IMR-90 (cell line): ENCODE measurements around the gene HIVEP3. TPM values are rescaled to one million over a fixed set of nuclear protein-coding genes. Genes with fewer than 3 reads are reported as not detected.
A peak's percentile ranks its signal among the peaks of the same experiment; 100 is the strongest.

Experiments
- ATAC-seq: fragments of 200-7000 bp; cut with Tn5 transposase; 2 replicates; pipeline ENCODE4 v1.9.1; 2020; ENCODE audit warnings: low read depth, mild to moderate bottlenecking, moderate library complexity
- BruUV-seq: library from RNA; stranded (reverse); fragments of 400-500 nt; replicated peaks from 2 replicates; lab custom pipeline; 2021; lab: Mats Ljungman, UMichigan
- CTCF ChIA-PET: fragments of 300-600 bp; formaldehyde crosslinking; extraction: SDS; loops from one replicate; lab custom pipeline; 2021; ENCODE audit warnings: antibody characterized with exemption; lab: Yijun Ruan, JAX
- POLR2A ChIA-PET: fragments of 300-600 bp; sonication (Branson Sonifier 250); formaldehyde crosslinking; loops from one replicate; lab custom pipeline; 2022; ENCODE audit warnings: antibody characterized with exemption; ENCODE audit not compliant: unreplicated experiment; lab: Charles Lee
- DNase-seq: peaks from one replicate; pipeline ENCODE4 v3.0.0; 2013
- H2AFZ ChIP-seq: replicated peaks from 2 replicates; pipeline ENCODE3; 2013; ENCODE audit warnings: low read length, mild to moderate bottlenecking; ENCODE audit not compliant: poor library complexity
- H2AK5ac ChIP-seq: 2 replicates; pipeline ENCODE4 v1.6.1; 2013; ENCODE audit warnings: low read depth, low read length, inconsistent platforms
- H2AK9ac ChIP-seq: replicated peaks from 2 replicates; pipeline ENCODE3; 2013; ENCODE audit warnings: mild to moderate bottlenecking, low read depth, low read length, moderate library complexity; ENCODE audit not compliant: poor library complexity
- H2BK120ac ChIP-seq: 2 replicates; pipeline ENCODE4 v1.6.1; 2013; ENCODE audit warnings: low read depth, low read length, inconsistent platforms
- H2BK15ac ChIP-seq: 3 replicates; pipeline ENCODE4 v1.6.1; 2013; ENCODE audit warnings: low read depth, low read length, inconsistent platforms
- H2BK20ac ChIP-seq: 2 replicates; pipeline ENCODE4 v1.6.1; 2013; ENCODE audit warnings: low read depth, mild to moderate bottlenecking, inconsistent platforms, low read length, moderate library complexity
- H2BK5ac ChIP-seq: 2 replicates; pipeline ENCODE4 v1.6.1; 2013; ENCODE audit warnings: mild to moderate bottlenecking, low read depth, low read length, inconsistent platforms; ENCODE audit not compliant: poor library complexity, severe bottlenecking
- H3K14ac ChIP-seq: replicated peaks from 2 replicates; pipeline ENCODE4 v1.6.1; 2013; ENCODE audit warnings: low read depth, low read length, inconsistent platforms
- H3K18ac ChIP-seq: 2 replicates; pipeline ENCODE4 v1.6.1; 2013; ENCODE audit warnings: low read depth, low read length, control low read depth
- H3K23ac ChIP-seq: 2 replicates; pipeline ENCODE4 v1.6.1; 2013; ENCODE audit warnings: low read depth, low read length, inconsistent platforms
- H3K27ac ChIP-seq: 2 replicates; pipeline ENCODE4 v1.5.1; 2013; ENCODE audit warnings: mild to moderate bottlenecking, control low read depth, low read length; ENCODE audit not compliant: insufficient read depth
- H3K27me3 ChIP-seq: 2 replicates; pipeline ENCODE4 v1.6.1; 2013; ENCODE audit warnings: low read length; ENCODE audit not compliant: control insufficient read depth, insufficient read depth
- H3K36me3 ChIP-seq: 2 replicates; pipeline ENCODE4 v1.6.1; 2013; ENCODE audit warnings: low read length, mixed read lengths; ENCODE audit not compliant: control insufficient read depth, insufficient read depth
- H3K4ac ChIP-seq: 2 replicates; pipeline ENCODE4 v1.6.1; 2013; ENCODE audit warnings: low read depth, low read length, inconsistent platforms
- H3K4me1 ChIP-seq: 2 replicates; pipeline ENCODE4 v1.6.1; 2013; ENCODE audit warnings: low read length, mixed read lengths; ENCODE audit not compliant: control insufficient read depth, insufficient read depth
- H3K4me2 ChIP-seq: 2 replicates; pipeline ENCODE4 v1.6.1; 2013; ENCODE audit warnings: low read depth, mild to moderate bottlenecking, control low read depth, low read length, moderate library complexity
- H3K4me3 ChIP-seq: 2 replicates; pipeline ENCODE4 v1.5.1; 2013; ENCODE audit warnings: low read depth, mild to moderate bottlenecking, control low read depth, low read length, moderate library complexity; ENCODE audit not compliant: insufficient read depth
- H3K56ac ChIP-seq: 2 replicates; pipeline ENCODE4 v1.6.1; 2013; ENCODE audit warnings: low read length, inconsistent platforms; ENCODE audit not compliant: insufficient read depth; ENCODE audit errors: extremely low read depth
- H3K79me1 ChIP-seq, 2 experiments: 2 replicates each; pipeline ENCODE4 v1.6.1; 2013; ENCODE audit warnings: low read length in 2 of 2, inconsistent platforms in 1 of 2, low read depth in 1 of 2
- H3K9ac ChIP-seq: 2 replicates; pipeline ENCODE4 v1.6.1; 2013; ENCODE audit warnings: low read depth, low read length, control low read depth
- H3K9me1 ChIP-seq: 2 replicates; pipeline ENCODE4 v1.6.1; 2013; ENCODE audit warnings: low read length, inconsistent platforms; ENCODE audit not compliant: insufficient read depth
- H3K9me3 ChIP-seq: 2 replicates; pipeline ENCODE4 v1.6.1; 2013; ENCODE audit warnings: low read length; ENCODE audit not compliant: control insufficient read depth, insufficient read depth
- H4K20me1 ChIP-seq: 2 replicates; pipeline ENCODE4 v1.6.1; 2013; ENCODE audit warnings: low read length, inconsistent platforms; ENCODE audit not compliant: insufficient read depth
- H4K5ac ChIP-seq: 2 replicates; pipeline ENCODE4 v1.6.1; 2013; ENCODE audit warnings: mild to moderate bottlenecking, low read depth, low read length, control low read depth
- H4K8ac ChIP-seq, 2 experiments: 2 replicates each; pipeline ENCODE4 v1.6.1; 2013; ENCODE audit warnings: low read depth in 2 of 2, low read length in 2 of 2, control low read depth in 1 of 2, inconsistent platforms in 1 of 2
- H4K91ac ChIP-seq: 2 replicates; pipeline ENCODE4 v1.6.1; 2013; ENCODE audit warnings: low read depth, low read length, inconsistent platforms; ENCODE audit not compliant: insufficient read depth
- FOS ChIP-seq: fragments of 150-350 bp; IDR thresholded peaks from 2 replicates; pipeline ENCODE4 v1.6.1; 2016; ENCODE audit warnings: low read depth, low read length
- MAFK ChIP-seq: IDR thresholded peaks from 2 replicates; pipeline ENCODE4 v1.6.1; 2012; ENCODE audit warnings: low read depth, low read length, improper control_type of control experiment
- NFE2L2 ChIP-seq: fragments of 150-350 bp; IDR thresholded peaks from 2 replicates; pipeline ENCODE4 v1.6.1; 2016; ENCODE audit warnings: low read depth, mild to moderate bottlenecking, low read length
- WGBS, 2 experiments: methylation state at CpG; one replicate each; pipeline versions ENCODE4 v1.1.5 to v1.1.7; 2013; ENCODE audit warnings: missing lambda C conversion rate in 2 of 2; ENCODE audit not compliant: insufficient read length in 1 of 2; ENCODE audit errors: extremely low coverage in 2 of 2; 5-methylcytosine and 5-hydroxymethylcytosine counted together
- dilution Hi-C: fragments of 300-500 bp; cut with HindIII; formaldehyde crosslinking; loops from one replicate; pipeline ENCODE4 v1.14.3; 2018; ENCODE audit warnings: low sequenced_read_pairs; ENCODE audit not compliant: unreplicated experiment
- in situ Hi-C: fragments of 300-500 bp; cut with MboI; formaldehyde crosslinking; loops from 3 replicates; pipeline ENCODE4 v1.14.3; 2019; ENCODE audit warnings: low sequenced_read_pairs, inconsistent platforms, mixed read lengths
- intact Hi-C: fragments of 100-400 bp; cut with micrococcal nuclease; formaldehyde crosslinking; loops from 2 replicates; pipeline ENCODE4 v1.10.0; 2022
- polyA plus RNA-seq, 3 experiments: library from polyadenylated mRNA; depleted of rRNA; stranded (reverse); fragments of >200 nt; gene quantifications; 2 replicates each; pipeline ENCODE4 v1.2.3, GENCODE V29; 2012; ENCODE audit warnings: low replicate concordance in 1 of 3
- total RNA-seq: library from RNA; depleted of rRNA; stranded (reverse); fragments of >200 nt; gene quantifications from 2 replicates; pipeline ENCODE4 v1.2.3, GENCODE V29; 2012

Gene HIVEP3
- total and polyA plus RNA-seq, 2 of the 4 experiments (the other 2 are of a cell fraction), result 1.4 to 4.0 TPM

DNA sequence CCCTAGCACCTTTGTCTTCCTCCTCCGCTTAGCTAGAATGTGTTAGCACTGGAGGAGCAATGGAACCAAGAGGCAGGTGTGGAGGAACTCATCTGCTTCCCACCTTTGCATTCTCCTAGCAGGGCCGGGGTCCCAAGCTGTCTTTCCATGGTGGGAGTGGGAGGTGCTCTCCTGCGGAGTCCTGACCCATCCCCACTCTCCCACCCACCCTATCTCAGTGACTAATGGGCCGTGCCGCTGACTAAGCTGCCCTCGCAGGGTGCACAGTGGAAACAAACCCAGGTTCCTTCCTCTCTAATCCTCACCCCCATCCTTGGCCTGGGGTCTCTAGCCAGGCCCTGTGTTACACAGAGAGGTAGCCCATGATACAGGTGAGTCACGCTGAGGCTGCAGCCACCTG lies 177.5 kb downstream of the HIVEP3 start:
- Histone ChIP-seq H2BK120ac (peak overlapping the region; percentile 93), H3K9ac (no peak overlapping the region), H2AFZ (peak overlapping the region; percentile 12), H3K9me3 (no peaks in the 10 kb centered on the region), H3K36me3 (no peaks in the 10 kb centered on the region), H4K5ac (peak overlapping the region; percentile 36; the same call in 1 of the 2 replicates), H2BK15ac (peak overlapping the region; percentile 42; the same call in 2 of the 3 replicates), H4K8ac (peak overlapping the region; percentile 56 to 85; a peak in 2 of 4 replicates), H3K27me3 (no peaks in the 10 kb centered on the region), H3K27ac (no peak overlapping the region; the same call in 1 of the 2 replicates), H2AK9ac (peak overlapping the region; percentile 10), H3K56ac (no peak overlapping the region), H3K4ac (peak overlapping the region; percentile 94), H4K20me1 (no peaks in the 10 kb centered on the region), H4K91ac (peak overlapping the region; percentile 43), H3K23ac (no peak overlapping the region), H3K18ac (no peak overlapping the region), H3K14ac (0 out of 2 replicates have a peak overlapping the region, but pooled peaks have one; percentile 14), H2BK5ac (peak overlapping the region; percentile 61), H3K4me2 (no peak overlapping the region), H3K4me1 (peaks cover 24% of the 10 kb centered on the region), H2BK20ac (peak overlapping the region; percentile 60; the same call in 1 of the 2 replicates), H2AK5ac (peak overlapping the region; percentile 83), H3K79me1 (peaks cover 0 to 7% of the 10 kb centered on the region in 2 experiments; a peak in 2 of 4 replicates), H3K9me1 (peaks cover 26% of the 10 kb centered on the region), H3K4me3 (no peak overlapping the region)
- no CpG with 5 or more reads among the region's 7 CpGs for WGBS, 2 experiments
- no peak for ATAC-seq
- dilution Hi-C loops (no loop called here), intact Hi-C loops (no loop called here), in situ Hi-C loops (no loop called here)
- CTCF ChIA-PET, result interaction anchor here (1.3 kb wide), 1 partner anchor 17 kb away, joined by 3 read pairs; no protein-coding TSS in a partner anchor
- no peak for TF ChIP-seq NFE2L2
- no peak for TF ChIP-seq FOS
- no peak for TF ChIP-seq MAFK
- POLR2A ChIA-PET, result interaction anchor here (0.6 kb wide), 1 partner anchor 9 kb away, joined by 4 read pairs; no protein-coding TSS in a partner anchor
- no TSS peak for BruUV-seq
- DNase-seq, result no peak
